ENCODE results near the gene CCNG1. TPM values are rescaled to one million over a fixed set of nuclear protein-coding genes. Genes with fewer than 3 reads are reported as not detected.
A peak's percentile ranks its signal among the peaks of the same experiment; 100 is the strongest.

CCNG1 gene
- total RNA-seq, 3 donors from 2014 or later (not counting 1 experiment from before 2014, with no cell fraction given) = 71.7 to 100 (median 78.7) TPM

DNA sequence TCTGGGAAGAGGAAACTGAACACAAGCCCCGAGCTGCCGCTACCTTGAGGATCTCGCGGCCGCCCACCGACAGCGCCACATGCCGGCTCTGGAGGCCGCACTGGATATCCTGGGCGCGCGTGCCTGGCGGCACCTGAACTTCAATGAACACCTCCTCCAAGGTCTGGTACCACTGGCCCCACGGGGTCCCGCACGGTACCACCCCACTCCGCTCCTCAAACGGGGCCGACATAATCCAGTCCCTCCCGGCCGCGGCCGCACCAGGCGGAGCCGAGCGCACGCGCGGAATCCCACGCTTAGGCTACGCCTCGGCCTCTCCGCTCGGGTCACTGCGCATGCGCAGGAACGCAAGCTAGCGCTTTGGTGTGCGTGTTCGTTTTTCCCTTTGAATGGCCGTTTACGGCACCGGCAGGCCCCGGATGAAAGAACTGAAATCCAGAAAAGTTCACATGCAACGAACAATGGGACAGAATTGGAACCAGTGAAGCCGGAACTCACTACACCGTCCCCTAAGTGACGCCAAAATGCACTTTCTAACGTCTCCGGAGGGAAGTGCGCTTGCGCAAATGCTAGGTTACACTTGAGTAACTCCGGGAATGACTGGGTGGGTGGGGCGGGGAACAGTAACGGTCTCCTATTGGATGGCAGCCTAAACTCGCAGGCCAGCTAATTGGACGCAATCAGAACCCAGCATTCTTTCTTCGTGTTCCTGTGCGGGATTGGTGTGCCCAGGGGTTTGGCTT is 22.6 kb downstream of the CCNG1 start, which contains the start of gene NUDCD2:
TSS of gene NUDCD2 (minus strand) at position 284 of the 743 bp plus-strand sequence. CDS start at position 232, 52 bp downstream.
- peaks cover 28 to 40% of the 10 kb centered on the region in 2 donors for H3K4me1 Mint-ChIP-seq
- no peaks in the 10 kb centered on the region for H3K27me3 ChIP-seq (ENCODE audit: control insufficient read depth, insufficient read depth, low read length)
- peaks cover 2% of the 10 kb centered on the region for H3K36me3 Mint-ChIP-seq
- H3K4me1 ChIP-seq (ENCODE audit: control insufficient read depth, insufficient read depth, low read length) = peaks cover 20% of the 10 kb centered on the region
- H3K4me3 ChIP-seq (ENCODE audit: low read length) = peak within 1 kb of the TSS; percentile 86
- H3K27ac Mint-ChIP-seq = peak within 1 kb of the TSS; percentile 98
- H3K27ac ChIP-seq (ENCODE audit: low read length) = peak within 1 kb of the TSS; percentile 95
- peak; percentile 97 to 98 for DNase-seq
- no peaks in the 10 kb centered on the region for H3K9me3 ChIP-seq (ENCODE audit: control insufficient read depth, insufficient read depth, low read length)
- intact Hi-C loops (cut with micrococcal nuclease) = loop anchor here (1.0 kb wide), 2 partner anchors 23 to 45 kb away; partner anchors contain the start of genes CCNG1 and MAT2B
- peak within 1 kb of the TSS; percentile 98 for H3K4me3 Mint-ChIP-seq
- peak; percentile 76 to 90 (median 82) for ATAC-seq
- H3K9me3 Mint-ChIP-seq = no peaks in the 10 kb centered on the region
- no peaks in the 10 kb centered on the region for H3K27me3 Mint-ChIP-seq (ENCODE audit: low read depth in 2 of 2)
- WGBS (ENCODE audit: insufficient coverage) = under 1% methylated on average over 59 of the region's 59 CpGs
- TF ChIP-seq, protein P1, sequence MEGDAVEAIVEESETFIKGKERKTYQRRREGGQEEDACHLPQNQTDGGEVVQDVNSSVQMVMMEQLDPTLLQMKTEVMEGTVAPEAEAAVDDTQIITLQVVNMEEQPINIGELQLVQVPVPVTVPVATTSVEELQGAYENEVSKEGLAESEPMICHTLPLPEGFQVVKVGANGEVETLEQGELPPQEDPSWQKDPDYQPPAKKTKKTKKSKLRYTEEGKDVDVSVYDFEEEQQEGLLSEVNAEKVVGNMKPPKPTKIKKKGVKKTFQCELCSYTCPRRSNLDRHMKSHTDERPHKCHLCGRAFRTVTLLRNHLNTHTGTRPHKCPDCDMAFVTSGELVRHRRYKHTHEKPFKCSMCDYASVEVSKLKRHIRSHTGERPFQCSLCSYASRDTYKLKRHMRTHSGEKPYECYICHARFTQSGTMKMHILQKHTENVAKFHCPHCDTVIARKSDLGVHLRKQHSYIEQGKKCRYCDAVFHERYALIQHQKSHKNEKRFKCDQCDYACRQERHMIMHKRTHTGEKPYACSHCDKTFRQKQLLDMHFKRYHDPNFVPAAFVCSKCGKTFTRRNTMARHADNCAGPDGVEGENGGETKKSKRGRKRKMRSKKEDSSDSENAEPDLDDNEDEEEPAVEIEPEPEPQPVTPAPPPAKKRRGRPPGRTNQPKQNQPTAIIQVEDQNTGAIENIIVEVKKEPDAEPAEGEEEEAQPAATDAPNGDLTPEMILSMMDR (IDR thresholded peaks at IDR 0.05) = peak; percentile 20
- H3K36me3 ChIP-seq (ENCODE audit: control insufficient read depth, insufficient read depth, low read length) = peaks cover 4% of the 10 kb centered on the region

DNA sequence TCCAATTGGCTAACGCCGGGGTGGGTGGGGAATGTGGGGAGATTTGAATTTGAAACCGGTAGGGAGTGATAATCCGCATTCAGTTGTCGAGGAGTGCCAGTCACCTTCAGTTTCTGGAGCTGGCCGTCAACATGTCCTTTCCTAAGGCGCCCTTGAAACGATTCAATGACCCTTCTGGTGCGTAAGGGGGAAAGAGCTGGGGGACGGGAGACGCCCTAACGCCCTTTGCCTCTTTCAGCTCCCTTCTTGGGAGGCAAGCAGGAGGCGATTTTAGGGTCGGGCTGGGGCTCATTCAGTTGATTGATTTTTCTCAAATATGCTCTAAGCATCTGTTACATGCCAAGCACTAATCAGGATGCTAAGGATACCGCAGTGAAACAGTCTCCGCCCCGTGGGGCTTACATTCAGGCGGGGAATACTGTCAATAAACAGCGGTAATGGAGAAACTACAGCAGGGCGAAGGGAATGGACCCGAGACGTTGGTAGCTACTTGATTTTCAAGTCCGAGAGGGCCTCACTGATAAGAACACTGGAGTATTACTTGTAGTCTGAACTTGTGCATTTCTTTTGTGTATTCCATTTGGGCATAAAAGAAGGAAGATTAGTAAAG is 23.3 kb downstream of the CCNG1 start, which contains the start of gene HMMR:
TSS of gene HMMR (plus strand) at position 71 of the 610 bp plus-strand sequence. CDS start at position 132, 61 bp downstream.
- under 1% methylated on average over 23 of the region's 23 CpGs for WGBS (ENCODE audit: insufficient coverage)
- DNase-seq = no peak

DNA sequence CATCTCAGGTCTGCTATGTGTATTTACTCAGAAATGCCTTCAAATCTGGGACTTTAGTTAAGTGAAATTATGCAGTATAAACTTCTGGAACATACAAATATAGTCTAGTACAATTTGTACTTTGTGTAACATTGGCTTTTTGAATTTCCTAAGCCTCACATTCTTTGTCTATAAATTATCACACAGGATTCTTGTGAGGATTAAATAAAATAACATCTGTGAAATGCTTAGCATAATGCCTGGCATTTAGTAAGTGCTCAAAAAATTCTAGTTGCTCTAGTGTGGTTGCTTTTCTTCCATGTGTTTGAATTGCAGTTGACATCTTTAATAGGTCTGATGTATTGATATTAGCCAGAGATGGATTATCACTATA is 25.7 kb downstream of the CCNG1 start:
- Histone ChIP-seq H3K36me3 (ENCODE audit: control insufficient read depth, insufficient read depth, low read length) (no peaks in the 10 kb centered on the region), H3K4me3 (ENCODE audit: low read length) (no peak overlapping the region), H3K27me3 (ENCODE audit: control insufficient read depth, insufficient read depth, low read length) (no peaks in the 10 kb centered on the region), H3K27ac (ENCODE audit: low read length) (no peak overlapping the region), H3K4me1 (ENCODE audit: control insufficient read depth, insufficient read depth, low read length) (peaks cover 18% of the 10 kb centered on the region), H3K9me3 (ENCODE audit: control insufficient read depth, insufficient read depth, low read length) (no peaks in the 10 kb centered on the region)
- TF ChIP-seq, protein P1 (IDR thresholded peaks at IDR 0.05) = no peak
- Mint-ChIP-seq H3K4me1 (peaks cover 28 to 35% of the 10 kb centered on the region in 2 donors), H3K36me3 (no peaks in the 10 kb centered on the region), H3K27ac (peak overlapping the region; percentile 98), H3K4me3 (no peak overlapping the region), H3K27me3 (ENCODE audit: low read depth in 2 of 2) (no peaks in the 10 kb centered on the region), H3K9me3 (no peaks in the 10 kb centered on the region)
- intact Hi-C loops (cut with micrococcal nuclease) = no loop called here
- DNase-seq = no peak
- no peak for ATAC-seq

More for the DNA sequence above, 23.3 kb downstream of the CCNG1 start, which contains the start of gene HMMR:
- Mint-ChIP-seq H3K4me1 (peaks cover 28 to 38% of the 10 kb centered on the region in 2 donors), H3K4me3 (peak within 1 kb of the TSS; percentile 98), H3K27ac (peak within 1 kb of the TSS; percentile 98), H3K36me3 (no peaks in the 10 kb centered on the region), H3K27me3 (ENCODE audit: low read depth in 2 of 2) (no peaks in the 10 kb centered on the region), H3K9me3 (no peaks in the 10 kb centered on the region)
- H3K27me3 ChIP-seq (ENCODE audit: control insufficient read depth, insufficient read depth, low read length) = no peaks in the 10 kb centered on the region
- H3K9me3 ChIP-seq (ENCODE audit: control insufficient read depth, insufficient read depth, low read length) = no peaks in the 10 kb centered on the region
- H3K4me3 ChIP-seq (ENCODE audit: low read length) = peak within 1 kb of the TSS; percentile 86
- H3K27ac ChIP-seq (ENCODE audit: low read length) = peak within 1 kb of the TSS; percentile 95
- peaks cover 1% of the 10 kb centered on the region for H3K36me3 ChIP-seq (ENCODE audit: control insufficient read depth, insufficient read depth, low read length)
- TF ChIP-seq, protein P1 (IDR thresholded peaks at IDR 0.05) = no peak
- intact Hi-C loops (cut with micrococcal nuclease) = loop anchor here (1.0 kb wide), 2 partner anchors 23 to 45 kb away; partner anchors contain the start of genes CCNG1 and MAT2B
- no peak for ATAC-seq
- H3K4me1 ChIP-seq (ENCODE audit: control insufficient read depth, insufficient read depth, low read length) = peaks cover 20% of the 10 kb centered on the region
